Measurements from ENCODE around the gene TRIM15. TPM values are rescaled to one million over a fixed set of nuclear protein-coding genes. Genes with fewer than 3 reads are reported as not detected.
"Not testable (repeated sequence)": the region's sequence is repeated elsewhere in the genome, so short reads cannot be mapped to it uniquely, and the experiment has no call there.

Gene TRIM15
- total RNA-seq, 2 donors from 2014 or later, result not detected

DNA sequence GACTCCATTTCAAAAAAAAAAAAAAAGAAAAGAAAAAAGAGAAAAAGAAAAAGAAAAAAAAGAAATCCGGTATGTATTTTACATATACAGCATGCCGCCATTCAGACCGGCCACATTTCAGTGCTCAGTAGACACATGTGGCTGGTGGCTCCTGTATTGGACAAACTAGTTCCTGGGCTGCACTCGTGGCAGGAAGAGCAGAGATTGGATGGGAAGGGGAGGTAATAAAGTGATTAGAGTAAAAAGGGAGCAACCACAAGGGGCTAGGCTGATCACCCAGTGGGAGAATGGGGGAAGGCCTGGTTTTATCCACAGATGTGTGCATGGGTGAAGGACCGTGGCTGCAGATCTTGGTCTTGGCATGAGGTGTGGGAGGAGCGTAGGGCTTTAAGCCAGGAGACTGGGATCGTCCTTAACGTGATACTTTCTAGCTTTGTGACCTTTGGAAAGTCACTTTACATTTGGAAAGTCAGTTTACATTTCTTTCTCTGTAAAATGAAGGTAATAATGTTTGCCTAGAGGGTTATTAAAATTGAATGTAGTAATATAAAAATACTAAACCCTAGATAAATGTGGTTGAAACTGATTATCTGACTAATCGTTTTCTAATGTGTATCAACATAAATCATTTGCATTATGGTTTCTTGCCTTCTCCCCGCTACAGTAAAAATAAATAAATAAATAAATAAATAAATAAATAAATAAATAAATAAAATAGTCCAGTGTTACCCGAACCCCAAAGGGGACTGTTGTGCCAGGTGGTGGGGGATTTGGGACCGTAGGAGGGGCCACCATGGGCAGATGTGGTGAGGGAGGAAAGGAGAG is 869 bp upstream of the TRIM15 start:
- DNase-seq (no peak), ATAC-seq (no peak)
- Mint-ChIP-seq H3K4me1 (peaks cover 10% of the 10 kb centered on the region), H3K36me3 (ENCODE audit: low read depth) (peaks cover 3% of the 10 kb centered on the region), H3K27ac (no peak overlapping the region), H3K27me3 (peaks cover 40% of the 10 kb centered on the region), H3K4me3 (peak overlapping the region; percentile 63)
- H3K9me3 ChIP-seq (ENCODE audit: control insufficient read depth, low read length, poor library complexity, severe bottlenecking), result no peaks in the 10 kb centered on the region

GRCh38 chr6:30163918-30164654 is 740 bp downstream of the TRIM15 start:
- H3K36me3 Mint-ChIP-seq (ENCODE audit: low read depth), result peaks cover 3% of the 10 kb centered on the region
- peaks cover 41% of the 10 kb centered on the region for H3K27me3 Mint-ChIP-seq
- H3K4me1 Mint-ChIP-seq, result peaks cover 15% of the 10 kb centered on the region
- ATAC-seq, result no peak
- DNase-seq, result no peak
- H3K27ac Mint-ChIP-seq, result peak overlapping the region; percentile 59
- no peak overlapping the region for H3K4me3 Mint-ChIP-seq
- H3K9me3 ChIP-seq (ENCODE audit: control insufficient read depth, low read length, poor library complexity, severe bottlenecking), result no peaks in the 10 kb centered on the region

- Mint-ChIP-seq H3K4me3 (no peak overlapping the region), H3K36me3 (ENCODE audit: low read depth) (peaks cover 3% of the 10 kb centered on the region), H3K4me1 (peaks cover 17% of the 10 kb centered on the region), H3K27me3 (peaks cover 39% of the 10 kb centered on the region), H3K27ac (no peak overlapping the region)
- ATAC-seq (no peak), DNase-seq (no peak)
- H3K9me3 ChIP-seq (ENCODE audit: control insufficient read depth, low read length, poor library complexity, severe bottlenecking), result no peaks in the 10 kb centered on the region
These were observed 1.4 kb downstream of the TRIM15 start for GRCh38 chr6:30164714-30165113.

DNA sequence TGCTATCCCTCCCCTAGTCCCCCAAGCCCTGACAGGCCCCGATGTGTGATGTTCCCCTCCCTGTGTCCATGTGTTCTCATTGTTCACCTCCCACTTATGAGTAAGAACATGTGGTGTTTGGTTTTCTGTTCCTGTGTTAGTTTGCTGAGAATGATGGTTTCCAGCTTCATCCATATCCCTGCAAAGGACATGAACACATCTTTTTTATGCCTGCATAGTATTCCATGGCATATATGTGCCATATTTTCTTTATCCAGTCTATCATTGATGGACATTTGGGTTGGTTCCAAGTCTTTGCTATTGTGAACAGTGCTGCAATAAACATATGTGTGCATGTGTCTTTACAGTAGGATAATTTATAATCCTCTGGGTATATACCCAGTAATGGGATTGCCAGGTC is 1.9 kb downstream of the TRIM15 start:
- H3K36me3 Mint-ChIP-seq (ENCODE audit: low read depth); H3K27ac Mint-ChIP-seq; H3K9me3 ChIP-seq (ENCODE audit: control insufficient read depth, low read length, poor library complexity, severe bottlenecking); DNase-seq; ATAC-seq; H3K4me3 Mint-ChIP-seq: not testable (repeated sequence)
- Mint-ChIP-seq H3K27me3 (peaks cover 39% of the 10 kb centered on the region), H3K4me1 (peaks cover 19% of the 10 kb centered on the region)

GRCh38 chr6:30167101-30167500 is 3.8 kb downstream of the TRIM15 start:
- ATAC-seq, result peak; percentile 76
- H3K9me3 ChIP-seq (ENCODE audit: control insufficient read depth, low read length, poor library complexity, severe bottlenecking), result no peaks in the 10 kb centered on the region
- no peak for DNase-seq
- Mint-ChIP-seq H3K36me3 (ENCODE audit: low read depth) (no peaks in the 10 kb centered on the region), H3K27me3 (peaks cover 46% of the 10 kb centered on the region), H3K4me3 (no peak overlapping the region), H3K27ac (peak overlapping the region; percentile 47), H3K4me1 (peaks cover 19% of the 10 kb centered on the region)

- H3K27ac Mint-ChIP-seq, result no peak overlapping the region
- H3K9me3 ChIP-seq (ENCODE audit: control insufficient read depth, low read length, poor library complexity, severe bottlenecking), result no peaks in the 10 kb centered on the region
- H3K27me3 Mint-ChIP-seq, result peaks cover 54% of the 10 kb centered on the region
- peaks cover 15% of the 10 kb centered on the region for H3K4me1 Mint-ChIP-seq
- no peaks in the 10 kb centered on the region for H3K36me3 Mint-ChIP-seq (ENCODE audit: low read depth)
- no peak overlapping the region for H3K4me3 Mint-ChIP-seq
- no peak for ATAC-seq
- DNase-seq, result no peak
These were observed 5.4 kb downstream of the TRIM15 start for GRCh38 chr6:30168741-30169140.

GRCh38 chr6:30169658-30170614 is 6.6 kb downstream of the TRIM15 start:
- Mint-ChIP-seq H3K36me3 (ENCODE audit: low read depth) (no peaks in the 10 kb centered on the region), H3K27ac (no peak overlapping the region), H3K27me3 (peaks cover 59% of the 10 kb centered on the region), H3K4me3 (no peak overlapping the region), H3K4me1 (peaks cover 15% of the 10 kb centered on the region)
- ATAC-seq (peak; percentile 78), DNase-seq (no peak)
- H3K9me3 ChIP-seq (ENCODE audit: control insufficient read depth, low read length, poor library complexity, severe bottlenecking), result no peaks in the 10 kb centered on the region

DNA sequence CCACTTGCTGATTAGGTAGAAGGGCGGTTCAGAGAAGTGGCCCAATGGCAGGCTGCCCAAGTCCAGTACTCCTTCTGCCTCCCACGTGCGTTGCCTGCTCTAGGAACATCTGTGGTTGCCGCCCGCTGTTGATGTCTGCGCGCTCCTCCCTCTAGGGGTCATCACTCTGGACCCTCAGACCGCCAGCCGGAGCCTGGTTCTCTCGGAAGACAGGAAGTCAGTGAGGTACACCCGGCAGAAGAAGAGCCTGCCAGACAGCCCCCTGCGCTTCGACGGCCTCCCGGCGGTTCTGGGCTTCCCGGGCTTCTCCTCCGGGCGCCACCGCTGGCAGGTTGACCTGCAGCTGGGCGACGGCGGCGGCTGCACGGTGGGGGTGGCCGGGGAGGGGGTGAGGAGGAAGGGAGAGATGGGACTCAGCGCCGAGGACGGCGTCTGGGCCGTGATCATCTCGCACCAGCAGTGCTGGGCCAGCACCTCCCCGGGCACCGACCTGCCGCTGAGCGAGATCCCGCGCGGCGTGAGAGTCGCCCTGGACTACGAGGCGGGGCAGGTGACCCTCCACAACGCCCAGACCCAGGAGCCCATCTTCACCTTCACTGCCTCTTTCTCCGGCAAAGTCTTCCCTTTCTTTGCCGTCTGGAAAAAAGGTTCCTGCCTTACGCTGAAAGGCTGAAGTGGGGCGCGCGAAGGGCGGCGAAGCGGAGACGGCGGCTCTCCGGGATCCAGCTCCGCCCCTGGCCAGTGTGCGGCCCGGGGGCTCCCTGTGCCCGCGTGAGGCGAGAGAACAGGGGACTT is 8.5 kb downstream of the TRIM15 start:
- no peak for ATAC-seq
- H3K4me1 Mint-ChIP-seq, result peaks cover 12% of the 10 kb centered on the region

GRCh38 chr6:30172681-30173080 is 9.3 kb downstream of the TRIM15 start:
- Mint-ChIP-seq H3K27me3 (peaks cover 81% of the 10 kb centered on the region), H3K27ac (no peak overlapping the region), H3K36me3 (ENCODE audit: low read depth) (no peaks in the 10 kb centered on the region), H3K4me3 (peak overlapping the region; percentile 49), H3K4me1 (peaks cover 11% of the 10 kb centered on the region)
- no peaks in the 10 kb centered on the region for H3K9me3 ChIP-seq (ENCODE audit: control insufficient read depth, low read length, poor library complexity, severe bottlenecking)
- ATAC-seq (no peak), DNase-seq (no peak)

More for the DNA sequence above, 8.5 kb downstream of the TRIM15 start:
- no peaks in the 10 kb centered on the region for H3K9me3 ChIP-seq (ENCODE audit: control insufficient read depth, low read length, poor library complexity, severe bottlenecking)
- DNase-seq, result no peak
- Mint-ChIP-seq H3K27ac (no peak overlapping the region), H3K27me3 (peaks cover 75% of the 10 kb centered on the region), H3K36me3 (ENCODE audit: low read depth) (no peaks in the 10 kb centered on the region), H3K4me3 (peak overlapping the region; percentile 7)

DNA sequence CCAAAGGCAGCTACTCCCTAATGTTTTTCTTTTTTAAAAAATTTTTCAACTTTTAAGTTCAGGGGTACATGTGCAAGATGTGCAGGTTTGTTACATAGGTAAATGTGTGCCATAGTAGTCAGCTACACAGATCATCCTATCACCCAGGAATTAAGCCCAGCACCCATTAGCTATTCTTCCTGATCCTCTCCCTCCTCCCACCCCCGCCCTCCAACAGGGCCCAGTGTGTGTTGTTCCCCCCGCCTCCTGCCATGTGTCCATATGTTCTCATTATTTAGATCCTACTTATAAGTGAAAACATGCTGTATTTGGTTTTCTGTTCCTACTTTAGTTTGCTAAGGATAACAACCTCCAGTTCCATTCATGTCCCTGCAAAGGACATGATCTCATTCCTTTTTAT is 12.4 kb downstream of the TRIM15 start:
- peaks cover 6% of the 10 kb centered on the region for H3K9me3 ChIP-seq (ENCODE audit: control insufficient read depth, low read length, poor library complexity, severe bottlenecking)
- ATAC-seq, result no peak
- Mint-ChIP-seq H3K36me3 (ENCODE audit: low read depth) (no peaks in the 10 kb centered on the region), H3K4me3 (no peak overlapping the region), H3K27ac (no peak overlapping the region), H3K27me3 (peaks cover 57% of the 10 kb centered on the region), H3K4me1 (peaks cover 2% of the 10 kb centered on the region)
- no peak for DNase-seq

DNA sequence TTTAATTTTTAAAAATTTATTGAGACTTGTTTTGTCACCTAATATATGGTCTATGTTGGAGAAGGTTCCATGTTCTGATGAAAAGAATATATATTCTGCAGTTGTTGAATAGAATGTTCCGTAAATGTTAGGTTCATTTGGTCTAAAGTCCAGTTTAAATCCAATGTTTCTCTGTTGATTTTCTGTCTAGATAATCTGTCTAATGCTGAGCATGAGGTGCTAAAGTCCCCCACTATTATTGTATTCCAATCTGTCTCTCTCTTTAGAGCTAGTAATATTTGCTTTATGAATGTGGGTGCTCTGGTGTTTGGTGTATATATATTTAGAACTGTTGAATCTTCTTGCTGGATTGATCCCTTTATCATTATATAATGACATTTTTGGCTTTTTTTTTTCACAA is 15.5 kb downstream of the TRIM15 start:
- DNase-seq (no peak), ATAC-seq (no peak)
- H3K9me3 ChIP-seq (ENCODE audit: control insufficient read depth, low read length, poor library complexity, severe bottlenecking), result peaks cover 6% of the 10 kb centered on the region
- Mint-ChIP-seq H3K27me3 (peaks cover 44% of the 10 kb centered on the region), H3K27ac (no peak overlapping the region), H3K4me1 (no peaks in the 10 kb centered on the region), H3K36me3 (ENCODE audit: low read depth) (no peaks in the 10 kb centered on the region), H3K4me3 (no peak overlapping the region)

GRCh38 chr6:30180145-30180544 is 16.8 kb downstream of the TRIM15 start:
- Mint-ChIP-seq H3K36me3 (ENCODE audit: low read depth) (peaks cover 4% of the 10 kb centered on the region), H3K27ac (no peak overlapping the region), H3K4me1 (peaks cover 4% of the 10 kb centered on the region), H3K4me3 (no peak overlapping the region), H3K27me3 (peaks cover 38% of the 10 kb centered on the region)
- H3K9me3 ChIP-seq (ENCODE audit: control insufficient read depth, low read length, poor library complexity, severe bottlenecking), result peaks cover 6% of the 10 kb centered on the region
- DNase-seq (no peak), ATAC-seq (no peak)
